Type B pancreatic cell (in vitro differentiated cells): ENCODE measurements around the gene MAPK10. TPM values are rescaled to one million over a fixed set of nuclear protein-coding genes. Genes with fewer than 3 reads are reported as not detected.
A peak's percentile ranks its signal among the peaks of the same experiment; 100 is the strongest.

Experiments used
- DNase-seq: peaks from one replicate; pipeline ENCODE4 v3.0.0; 2021; ENCODE audit warnings: mixed read lengths; ENCODE audit not compliant: unreplicated experiment; ENCODE audit errors: extremely low spot score
- H3K27ac Mint-ChIP-seq: 2 replicates; pipeline ENCODE4 v1.8.0; 2021; ENCODE audit warnings: mild to moderate bottlenecking, mixed read lengths
- H3K27me3 Mint-ChIP-seq: 2 replicates; pipeline ENCODE4 v1.8.0; 2021; ENCODE audit warnings: mixed read lengths
- H3K36me3 Mint-ChIP-seq: 2 replicates; pipeline ENCODE4 v1.8.0; 2021; ENCODE audit warnings: mixed read lengths
- H3K4me1 Mint-ChIP-seq: one replicate; pipeline ENCODE4 v1.8.0; 2021; ENCODE audit warnings: mixed read lengths; ENCODE audit not compliant: unreplicated experiment
- H3K4me3 Mint-ChIP-seq: 2 replicates; pipeline ENCODE4 v1.8.0; 2021; ENCODE audit warnings: mild to moderate bottlenecking, mixed read lengths
- H3K9me3 Mint-ChIP-seq: 2 replicates; pipeline ENCODE4 v1.8.0; 2021; ENCODE audit warnings: mixed read lengths
- CTCF ChIP-seq: fragments of 200-600 bp; sonication (generic); conservative IDR thresholded peaks from 2 replicates; pipeline ENCODE4 v1.5.0; 2021; ENCODE audit warnings: antibody characterized with exemption, mild to moderate bottlenecking
- total RNA-seq: library from RNA; stranded (reverse); gene quantifications from 2 replicates; pipeline ENCODE4 v1.2.1, GENCODE V29; 2021; ENCODE audit warnings: low replicate concordance

Gene MAPK10
- total RNA-seq, 1 donor from 2014 or later: 19.1 TPM

GRCh38 chr4:86313656-86314055 is 46.2 kb downstream of the MAPK10 start:
- Mint-ChIP-seq H3K36me3 (no peaks in the 10 kb centered on the region), H3K9me3 (no peaks in the 10 kb centered on the region), H3K4me3 (no peak overlapping the region), H3K4me1 (peaks cover 4% of the 10 kb centered on the region), H3K27ac (no peak overlapping the region), H3K27me3 (no peaks in the 10 kb centered on the region)
- TF ChIP-seq CTCF: no peak
- no peak for DNase-seq

GRCh38 chr4:86307432-86307831 is 52.4 kb downstream of the MAPK10 start:
- Mint-ChIP-seq H3K27me3 (no peaks in the 10 kb centered on the region), H3K36me3 (peaks cover 4% of the 10 kb centered on the region), H3K9me3 (no peaks in the 10 kb centered on the region), H3K4me3 (no peak overlapping the region), H3K4me1 (peaks cover 6% of the 10 kb centered on the region), H3K27ac (no peak overlapping the region)
- DNase-seq: no peak
- TF ChIP-seq CTCF: no peak

GRCh38 chr4:86306816-86307215 is 53.0 kb downstream of the MAPK10 start:
- Mint-ChIP-seq H3K36me3 (peaks cover 4% of the 10 kb centered on the region), H3K4me3 (no peak overlapping the region), H3K27me3 (no peaks in the 10 kb centered on the region), H3K9me3 (no peaks in the 10 kb centered on the region), H3K4me1 (peaks cover 10% of the 10 kb centered on the region), H3K27ac (no peak overlapping the region)
- no peak for DNase-seq
- TF ChIP-seq CTCF: no peak

- no peak overlapping the region for H3K27ac Mint-ChIP-seq
- DNase-seq: no peak
Measured at GRCh38 chr4:86302830-86303229, 57.0 kb downstream of the MAPK10 start.

GRCh38 chr4:86302251-86302650 is 57.6 kb downstream of the MAPK10 start:
- no peak for DNase-seq
- Mint-ChIP-seq H3K9me3 (peaks cover 14% of the 10 kb centered on the region), H3K4me1 (peaks cover 12% of the 10 kb centered on the region), H3K27me3 (no peaks in the 10 kb centered on the region), H3K4me3 (no peak overlapping the region), H3K36me3 (peaks cover 4% of the 10 kb centered on the region), H3K27ac (no peak overlapping the region)
- TF ChIP-seq CTCF: no peak

More at GRCh38 chr4:86302830-86303229, 57.0 kb downstream of the MAPK10 start:
- H3K36me3 Mint-ChIP-seq: peaks cover 4% of the 10 kb centered on the region
- no peak for TF ChIP-seq CTCF
- no peak overlapping the region for H3K4me3 Mint-ChIP-seq
- H3K9me3 Mint-ChIP-seq: peaks cover 10% of the 10 kb centered on the region
- H3K27me3 Mint-ChIP-seq: no peaks in the 10 kb centered on the region
- H3K4me1 Mint-ChIP-seq: peaks cover 12% of the 10 kb centered on the region

- no peak for DNase-seq
- Mint-ChIP-seq H3K27me3 (no peaks in the 10 kb centered on the region), H3K4me1 (peaks cover 12% of the 10 kb centered on the region), H3K27ac (peak overlapping the region; percentile 74), H3K9me3 (peaks cover 14% of the 10 kb centered on the region), H3K4me3 (peak overlapping the region; percentile 57), H3K36me3 (peaks cover 4% of the 10 kb centered on the region)
- TF ChIP-seq CTCF: no peak
Measured at GRCh38 chr4:86300516-86300915, 59.3 kb downstream of the MAPK10 start.
